Left lobe of liver (tissue), 2 donors: ENCODE results near the gene VPS18. TPM values are rescaled to one million over a fixed set of nuclear protein-coding genes. Genes with fewer than 3 reads are reported as not detected.

Experiments
- ATAC-seq: fragments of 200-7000 bp; cut with Tn5 transposase; one replicate; pipeline ENCODE4 v1.9.1; 2020; ENCODE audit warnings: mild to moderate bottlenecking, moderate library complexity
- DNase-seq: peaks from one replicate; pipeline ENCODE4 v3.0.0-alpha.2; 2020; ENCODE audit warnings: low spot score
- total RNA-seq: library from RNA; stranded (reverse); gene quantifications from one replicate; pipeline ENCODE4 v1.2.1, GENCODE V29; 2021
- donor health status: DM: no; HTN: no; CAD: no; lungs with moderate emphysema.
- donor health status: DM: no; HTN: yes; CAD: no.

VPS18 gene
- total RNA-seq, 1 donor from 2014 or later, result 10.3 TPM

DNA sequence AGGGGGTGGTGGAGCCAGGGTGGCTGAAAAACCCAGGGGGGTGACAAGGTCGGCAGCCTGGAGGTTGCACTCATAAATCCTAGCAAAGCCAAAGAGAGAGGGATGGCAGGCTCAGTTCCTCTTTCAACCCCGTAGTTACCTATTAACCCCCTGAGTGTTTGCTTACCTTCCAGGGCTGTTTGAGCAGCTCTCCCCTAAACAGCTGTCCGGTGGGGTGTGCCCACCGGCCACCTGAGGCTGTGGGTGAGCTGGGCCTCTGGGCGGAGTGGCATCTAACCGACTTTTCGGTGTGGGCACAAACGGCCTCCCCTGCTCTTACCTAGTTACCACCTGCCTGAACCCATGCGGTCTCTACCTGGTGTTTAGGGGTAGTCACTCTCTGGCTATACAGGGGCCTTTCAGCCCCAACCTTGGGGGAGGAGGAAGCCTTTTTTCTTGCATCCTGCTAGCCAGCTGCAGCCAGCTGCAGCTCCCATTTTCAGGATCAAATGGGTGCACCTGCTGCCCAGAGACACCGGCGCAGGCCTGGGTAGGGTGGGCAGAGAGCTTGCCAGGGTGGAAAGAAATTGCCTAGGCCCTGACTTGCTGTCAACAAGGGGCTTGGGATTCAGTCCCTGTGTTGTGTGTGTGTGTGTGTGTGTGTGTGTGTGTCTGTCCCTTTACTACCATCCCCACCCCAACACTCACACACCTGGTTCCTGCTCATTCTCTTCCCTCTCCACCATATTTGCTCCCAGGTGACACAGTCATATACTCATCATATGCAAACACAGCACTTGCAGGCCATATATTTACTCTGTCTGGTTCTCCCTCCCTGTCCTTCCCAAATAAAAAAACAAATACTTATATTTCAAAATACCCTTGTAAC, 38.6 kb downstream of the VPS18 start:
- DNase-seq, result no peak
- peak; percentile 36 for ATAC-seq

DNA sequence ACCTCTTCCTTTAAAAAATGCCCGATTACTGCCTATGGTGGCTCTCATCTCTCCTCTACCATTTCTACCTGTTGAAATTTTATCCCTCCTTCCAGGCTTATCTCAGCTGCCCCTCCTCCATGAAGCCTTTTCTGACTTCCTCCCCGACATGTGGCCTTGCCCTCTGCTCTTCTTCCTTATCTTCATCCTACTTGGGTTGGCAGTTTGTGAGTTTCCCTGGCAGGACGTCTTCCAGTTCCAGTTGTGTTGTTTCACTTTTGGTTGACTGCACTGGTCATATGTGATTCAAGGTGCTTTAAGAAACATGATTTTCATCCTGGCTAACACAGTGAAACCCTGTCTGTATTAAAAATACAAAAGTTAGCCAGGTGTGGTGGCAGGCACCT, 39.3 kb downstream of the VPS18 start:
- DNase-seq (no peak), ATAC-seq (no peak)

DNA sequence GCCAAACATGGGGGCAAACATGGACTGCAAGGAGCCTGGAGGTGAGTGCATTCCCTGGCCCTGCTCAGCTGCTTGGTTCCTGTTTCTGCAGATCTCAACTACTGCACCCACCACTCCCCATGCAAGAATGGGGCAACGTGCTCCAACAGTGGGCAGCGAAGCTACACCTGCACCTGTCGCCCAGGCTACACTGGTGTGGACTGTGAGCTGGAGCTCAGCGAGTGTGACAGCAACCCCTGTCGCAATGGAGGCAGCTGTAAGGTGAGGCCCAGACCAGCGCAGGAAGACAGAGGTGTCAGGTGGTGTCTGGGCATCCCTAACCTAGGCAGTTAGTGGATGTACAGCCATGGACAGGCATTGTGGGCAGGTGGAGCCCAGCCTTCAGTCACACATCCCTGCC, 40.2 kb downstream of the VPS18 start:
- no peak for ATAC-seq
- DNase-seq, result no peak

DNA sequence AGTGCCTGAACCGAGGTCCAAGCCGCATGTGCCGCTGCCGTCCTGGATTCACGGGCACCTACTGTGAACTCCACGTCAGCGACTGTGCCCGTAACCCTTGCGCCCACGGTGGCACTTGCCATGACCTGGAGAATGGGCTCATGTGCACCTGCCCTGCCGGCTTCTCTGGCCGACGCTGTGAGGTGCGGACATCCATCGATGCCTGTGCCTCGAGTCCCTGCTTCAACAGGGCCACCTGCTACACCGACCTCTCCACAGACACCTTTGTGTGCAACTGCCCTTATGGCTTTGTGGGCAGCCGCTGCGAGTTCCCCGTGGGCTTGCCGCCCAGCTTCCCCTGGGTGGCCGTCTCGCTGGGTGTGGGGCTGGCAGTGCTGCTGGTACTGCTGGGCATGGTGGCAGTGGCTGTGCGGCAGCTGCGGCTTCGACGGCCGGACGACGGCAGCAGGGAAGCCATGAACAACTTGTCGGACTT, 42.0 kb downstream of the VPS18 start:
- no peak for ATAC-seq
- DNase-seq, result no peak

DNA sequence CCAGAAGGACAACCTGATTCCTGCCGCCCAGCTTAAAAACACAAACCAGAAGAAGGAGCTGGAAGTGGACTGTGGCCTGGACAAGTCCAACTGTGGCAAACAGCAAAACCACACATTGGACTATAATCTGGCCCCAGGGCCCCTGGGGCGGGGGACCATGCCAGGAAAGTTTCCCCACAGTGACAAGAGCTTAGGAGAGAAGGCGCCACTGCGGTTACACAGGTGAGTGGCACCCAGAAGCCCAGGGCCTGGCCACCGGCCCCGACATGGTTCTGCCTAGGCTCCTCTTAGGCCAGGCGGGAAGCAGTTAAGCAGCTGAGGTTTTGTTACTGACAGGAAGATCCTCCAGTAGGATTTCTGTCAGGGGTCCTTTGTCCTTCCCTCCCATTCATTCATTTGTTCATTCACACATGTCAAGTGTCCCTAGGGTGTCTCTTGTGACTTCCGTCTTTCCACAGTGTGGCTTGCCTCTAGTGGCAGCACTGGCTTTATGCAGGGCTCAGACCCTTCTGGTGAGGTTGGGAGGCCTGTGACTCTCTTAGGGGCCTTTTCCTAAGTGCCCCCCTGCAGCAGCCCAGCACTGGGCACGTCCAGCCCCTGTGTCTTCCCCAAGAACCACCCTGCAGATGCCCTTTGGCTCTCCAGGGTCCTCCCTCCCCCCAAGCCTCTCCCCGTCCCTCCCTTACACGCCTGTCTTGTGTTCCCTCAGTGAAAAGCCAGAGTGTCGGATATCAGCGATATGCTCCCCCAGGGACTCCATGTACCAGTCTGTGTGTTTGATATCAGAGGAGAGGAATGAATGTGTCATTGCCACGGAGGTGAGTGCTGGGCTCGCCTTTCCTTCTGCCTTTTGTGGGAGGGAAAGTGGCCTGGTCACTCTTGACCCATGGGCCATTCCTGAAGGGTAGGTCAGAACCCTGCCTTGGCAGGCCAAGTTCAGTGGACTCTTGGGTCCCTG, 42.7 kb downstream of the VPS18 start:
- DNase-seq, result peak; percentile 87
- peak; percentile 63 for ATAC-seq

DNA sequence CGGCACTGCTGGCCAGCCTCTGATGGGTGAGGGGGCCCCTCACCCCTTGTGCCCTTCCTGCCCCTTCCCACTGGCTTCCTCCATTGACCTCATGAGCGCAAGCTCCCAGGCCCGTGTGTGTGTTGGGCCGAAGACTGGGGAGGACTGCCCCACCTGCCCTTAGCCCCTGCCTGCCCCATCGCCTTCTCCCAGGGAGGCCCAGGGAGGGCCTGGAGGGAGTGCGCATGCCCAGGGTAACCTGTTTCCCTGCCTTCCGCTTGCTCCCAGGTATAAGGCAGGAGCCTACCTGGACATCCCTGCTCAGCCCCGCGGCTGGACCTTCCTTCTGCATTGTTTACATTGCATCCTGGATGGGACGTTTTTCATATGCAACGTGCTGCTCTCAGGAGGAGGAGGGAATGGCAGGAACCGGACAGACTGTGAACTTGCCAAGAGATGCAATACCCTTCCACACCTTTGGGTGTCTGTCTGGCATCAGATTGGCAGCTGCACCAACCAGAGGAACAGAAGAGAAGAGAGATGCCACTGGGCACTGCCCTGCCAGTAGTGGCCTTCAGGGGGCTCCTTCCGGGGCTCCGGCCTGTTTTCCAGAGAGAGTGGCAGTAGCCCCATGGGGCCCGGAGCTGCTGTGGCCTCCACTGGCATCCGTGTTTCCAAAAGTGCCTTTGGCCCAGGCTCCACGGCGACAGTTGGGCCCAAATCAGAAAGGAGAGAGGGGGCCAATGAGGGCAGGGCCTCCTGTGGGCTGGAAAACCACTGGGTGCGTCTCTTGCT, 43.7 kb downstream of the VPS18 start:
- peak; percentile 70 for DNase-seq
- ATAC-seq, result peak; percentile 70

DNA sequence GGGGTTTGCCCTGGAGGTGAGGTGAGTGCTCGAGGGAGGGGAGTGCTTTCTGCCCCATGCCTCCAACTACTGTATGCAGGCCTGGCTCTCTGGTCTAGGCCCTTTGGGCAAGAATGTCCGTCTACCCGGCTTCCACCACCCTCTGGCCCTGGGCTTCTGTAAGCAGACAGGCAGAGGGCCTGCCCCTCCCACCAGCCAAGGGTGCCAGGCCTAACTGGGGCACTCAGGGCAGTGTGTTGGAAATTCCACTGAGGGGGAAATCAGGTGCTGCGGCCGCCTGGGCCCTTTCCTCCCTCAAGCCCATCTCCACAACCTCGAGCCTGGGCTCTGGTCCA, 44.3 kb downstream of the VPS18 start:
- DNase-seq (no peak), ATAC-seq (no peak)

DNA sequence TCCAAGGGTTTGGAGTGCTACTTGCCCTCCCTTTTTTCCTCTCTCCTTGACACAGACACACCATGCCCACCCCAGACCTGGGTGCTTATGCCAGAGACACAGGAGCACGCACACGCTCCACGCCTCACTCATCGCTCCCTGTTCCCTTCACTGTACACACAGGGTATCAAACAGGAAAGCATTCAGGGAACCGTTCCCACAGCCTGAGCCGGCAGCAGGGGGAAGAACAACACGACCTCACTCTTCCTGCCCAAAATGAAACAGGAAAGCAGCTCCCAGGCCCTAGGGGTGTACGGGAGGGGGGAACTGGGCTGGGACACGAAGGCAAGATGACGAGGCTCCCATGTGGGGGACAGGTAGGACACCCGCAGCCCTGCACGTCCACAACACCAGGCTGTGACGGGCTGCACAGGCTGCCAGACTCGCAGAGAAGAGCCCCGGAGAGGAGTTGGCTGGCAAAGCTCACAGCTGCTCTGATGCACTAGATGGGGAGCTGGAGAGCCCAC, 46.1 kb downstream of the VPS18 start:
- no peak for ATAC-seq
- DNase-seq, result no peak

DNA sequence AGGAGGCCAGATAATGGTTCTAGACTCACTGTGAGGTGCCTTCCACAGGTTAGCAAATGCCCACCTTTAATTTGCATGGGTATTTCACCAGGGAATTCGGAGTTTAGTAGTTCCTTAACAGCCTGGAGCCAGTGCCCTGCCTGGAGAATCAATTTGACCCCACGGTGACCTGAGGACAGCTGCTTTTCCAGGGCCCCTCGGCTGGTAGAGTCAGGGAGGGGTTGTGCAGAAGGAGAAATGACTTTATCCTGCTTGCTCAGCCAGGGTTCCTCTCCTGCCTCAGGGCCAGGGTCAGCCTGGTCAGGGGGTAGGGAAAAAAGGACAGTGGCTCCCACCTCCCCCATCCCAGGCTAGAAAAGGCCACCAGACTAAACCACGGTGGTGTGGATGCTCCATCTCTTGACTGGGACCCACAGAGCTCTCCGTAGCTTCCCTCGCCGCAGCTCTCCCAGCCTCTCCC, 46.8 kb downstream of the VPS18 start:
- DNase-seq (no peak), ATAC-seq (no peak)

DNA sequence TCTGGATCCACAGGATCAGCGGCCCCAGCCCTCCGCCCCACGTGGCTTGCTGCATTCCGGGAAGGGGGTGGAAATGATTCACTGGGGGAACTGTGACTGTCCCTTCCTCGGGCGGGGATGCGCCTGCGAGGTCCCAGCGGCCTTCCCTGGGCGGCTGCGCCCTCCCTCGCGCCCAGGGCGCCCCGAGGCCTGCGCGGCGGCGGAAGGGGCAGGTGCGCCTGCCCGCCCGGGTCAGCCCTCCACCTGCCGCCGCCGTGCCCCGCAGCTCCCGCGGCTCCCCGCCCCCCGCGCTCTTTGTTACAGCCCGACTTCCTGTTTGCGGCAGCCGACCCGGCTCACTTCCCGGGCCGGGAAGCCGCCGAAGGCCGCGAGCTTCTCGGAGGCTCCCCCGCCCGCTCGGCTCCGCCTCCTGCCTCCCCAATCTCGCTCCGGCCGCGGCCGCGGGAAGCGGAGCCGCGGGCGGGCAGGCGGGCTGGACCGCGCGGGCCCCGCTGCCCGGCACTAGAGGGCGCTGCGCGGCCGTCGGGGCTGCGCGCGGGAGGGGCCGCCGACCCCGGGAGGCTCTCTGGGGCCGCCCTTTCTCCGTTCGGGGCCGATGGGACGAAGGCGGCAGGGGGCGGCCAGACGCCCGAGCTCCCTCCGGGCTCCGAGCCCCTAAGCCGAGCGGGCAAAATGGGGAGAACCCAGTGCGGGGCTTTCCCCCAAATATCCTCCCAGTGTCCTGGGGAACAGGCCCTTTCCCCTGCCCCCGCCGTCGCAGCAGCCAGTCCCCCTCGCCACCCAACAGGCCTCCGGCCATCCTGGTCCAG, 47.5 kb downstream of the VPS18 start:
- peak; percentile 76 for DNase-seq
- ATAC-seq, result peak; percentile 84

DNA sequence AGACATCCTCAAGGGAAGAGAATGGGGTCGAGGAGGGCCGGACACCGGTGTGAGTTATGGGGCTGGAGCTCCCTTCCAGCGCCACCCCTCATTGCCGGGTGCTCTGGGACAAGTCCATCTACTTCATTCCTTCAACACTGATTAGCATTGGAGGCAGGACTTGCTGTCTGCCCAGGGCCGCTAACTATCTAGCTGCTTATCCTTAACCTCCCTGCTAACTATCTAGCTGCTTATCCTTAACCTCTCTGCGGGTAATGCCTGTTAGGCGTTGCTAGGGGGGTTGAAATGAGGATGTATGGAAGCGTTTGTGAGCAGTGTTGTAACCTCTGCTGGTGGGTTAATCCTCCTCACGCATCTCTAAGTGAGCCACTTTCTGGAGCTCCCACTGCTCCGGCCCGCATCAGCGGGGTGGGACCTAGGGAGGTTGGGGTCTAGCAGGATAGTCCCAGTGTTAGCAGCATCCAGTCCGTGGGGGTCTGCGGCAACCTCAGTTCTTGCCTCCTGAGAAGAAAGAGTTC, 48.1 kb downstream of the VPS18 start:
- DNase-seq, result no peak
- ATAC-seq, result peak; percentile 0

DNA sequence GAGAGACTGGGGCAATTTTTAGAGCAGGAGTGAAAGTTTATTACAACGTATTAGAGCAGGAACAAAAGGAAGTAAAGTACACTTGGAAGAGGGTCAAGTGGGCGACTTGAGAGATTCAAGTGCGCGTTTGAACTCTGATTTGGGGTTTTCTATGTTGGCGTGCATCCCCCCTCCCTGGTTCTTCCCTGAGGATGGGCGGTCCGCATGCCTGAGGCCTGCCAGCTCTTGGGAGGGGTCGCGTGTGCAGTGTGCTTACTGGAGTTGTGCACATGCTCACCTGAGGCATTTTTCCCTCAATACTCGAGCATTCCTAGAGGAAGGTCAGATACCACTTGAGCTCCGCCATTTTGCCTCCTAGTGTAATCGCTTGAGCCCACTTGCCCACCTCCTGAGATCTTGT, 48.6 kb downstream of the VPS18 start:
- ATAC-seq (no peak), DNase-seq (no peak)

DNA sequence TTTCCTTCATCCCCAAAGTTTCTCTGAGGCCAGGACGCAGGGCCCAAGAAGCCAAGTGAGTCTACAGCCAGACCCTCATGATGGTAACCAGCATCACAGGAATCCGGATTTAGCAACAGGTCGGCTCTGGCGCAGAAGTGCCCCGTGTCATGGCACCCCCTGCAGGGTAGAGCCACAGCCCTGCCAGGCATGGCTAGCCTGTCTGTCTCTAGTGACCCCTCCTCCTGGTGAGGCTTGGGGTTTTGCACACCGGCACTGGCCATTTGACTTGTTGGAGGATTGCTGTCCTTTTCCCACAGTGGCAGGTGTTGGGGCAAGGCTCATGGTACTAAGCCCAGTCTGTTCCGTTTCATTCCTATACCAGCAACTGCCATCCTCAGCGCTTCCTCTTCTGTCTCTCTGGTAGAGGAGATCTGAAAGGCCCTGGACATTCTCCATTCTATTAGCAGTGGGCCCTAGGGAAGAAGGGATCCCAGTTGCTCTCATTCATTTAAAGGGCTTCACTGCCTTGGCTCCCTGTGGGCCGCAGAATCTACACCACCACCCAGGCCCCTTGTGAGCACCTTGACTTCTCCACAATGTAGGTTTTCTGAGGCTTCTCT, 49.6 kb downstream of the VPS18 start:
- ATAC-seq (no peak), DNase-seq (no peak)

DNA sequence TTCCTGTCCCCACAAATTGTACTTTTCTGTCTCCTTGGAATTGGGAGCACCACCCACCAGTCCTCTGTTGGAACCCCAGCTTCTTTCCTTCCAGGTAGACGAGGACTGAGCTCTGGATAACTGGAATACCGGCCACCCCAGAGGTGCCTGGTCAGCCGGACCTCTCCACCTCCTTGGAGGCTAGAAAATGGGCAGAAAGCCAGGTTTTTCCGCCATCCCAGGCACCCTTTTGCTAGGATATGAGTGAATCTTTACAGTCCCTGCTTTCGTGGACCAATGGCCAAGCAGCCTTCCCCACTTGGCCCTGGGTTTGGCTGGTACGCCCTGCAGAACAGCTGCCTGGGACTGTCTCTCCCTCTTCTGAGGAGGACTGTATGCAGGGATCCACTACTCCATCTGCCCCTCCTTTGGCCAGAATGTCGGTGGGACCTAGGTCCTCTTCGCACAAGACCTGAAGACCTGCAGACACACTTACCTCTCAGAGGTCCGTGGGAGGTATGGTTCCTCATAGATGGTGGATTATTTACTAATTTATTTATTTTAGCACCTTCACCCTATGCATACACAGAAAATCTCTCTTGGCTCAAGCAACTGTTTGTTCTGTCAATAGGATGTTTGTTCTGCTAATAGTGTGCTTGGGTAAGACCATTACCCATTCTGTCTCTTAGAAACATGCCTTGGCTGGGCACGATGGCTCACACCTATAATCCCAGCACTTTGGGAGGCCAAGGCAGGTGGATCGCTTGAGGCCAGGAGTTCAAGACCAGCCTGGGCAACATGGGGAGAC, 50.5 kb downstream of the VPS18 start:
- ATAC-seq (peak; percentile 2), DNase-seq (no peak)

DNA sequence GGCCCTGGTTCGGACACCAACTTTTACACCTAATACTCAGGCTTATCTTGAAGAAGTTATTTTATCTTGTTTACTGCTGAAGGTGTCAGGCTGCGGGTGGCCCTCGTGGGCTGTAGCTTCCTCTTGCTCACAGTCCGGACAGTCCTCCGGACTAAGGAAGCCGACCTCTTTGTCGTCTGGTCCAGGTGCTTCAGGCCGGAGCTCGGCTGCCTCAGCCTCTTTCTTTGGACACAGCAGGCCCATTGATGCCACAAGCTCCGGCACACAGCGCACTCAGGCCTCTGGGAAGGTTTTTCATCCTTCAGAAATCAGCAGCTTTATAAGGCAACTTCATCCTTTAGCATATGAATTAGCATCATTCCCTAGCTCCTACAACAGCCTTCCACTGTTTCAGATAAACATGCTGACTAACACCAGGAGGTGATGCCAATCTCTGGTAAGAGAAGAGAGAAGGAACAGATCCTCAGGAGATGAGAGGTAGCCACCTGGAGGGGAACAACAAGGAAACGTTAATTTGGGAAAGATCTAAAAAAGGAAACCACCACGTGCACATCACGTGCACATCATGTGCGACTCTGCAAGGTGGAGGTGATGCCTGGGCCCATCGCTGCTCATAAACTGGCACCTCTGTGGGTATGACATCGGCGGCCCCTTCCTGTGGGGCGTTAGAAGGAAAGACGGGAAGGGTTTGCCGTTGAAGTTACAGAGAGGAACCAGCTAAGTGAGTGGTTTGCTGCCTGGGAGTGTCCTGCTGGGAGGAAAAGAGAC, 54.6 kb downstream of the VPS18 start:
- DNase-seq (no peak), ATAC-seq (no peak)

DNA sequence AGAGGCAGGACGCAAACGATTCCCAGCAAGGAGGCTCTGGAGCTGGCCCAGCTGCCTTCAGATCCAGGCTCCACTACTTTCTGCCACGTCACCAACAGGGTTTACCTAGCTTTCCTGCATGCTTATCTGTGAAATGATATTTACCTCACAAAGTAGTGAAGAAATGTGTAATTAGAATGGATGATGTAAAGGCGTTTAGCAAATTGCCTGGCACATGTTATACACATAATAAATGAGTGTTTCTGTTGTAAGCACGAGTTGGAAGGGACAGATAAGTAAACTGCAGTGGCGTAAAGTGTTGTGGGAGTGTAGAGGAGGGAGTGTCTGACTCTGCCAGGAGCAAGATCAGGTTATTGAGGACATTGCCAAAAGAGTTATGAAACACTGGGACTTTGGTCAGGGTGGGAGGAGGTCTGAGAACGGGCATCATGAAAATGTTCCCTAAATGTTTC, 55.5 kb downstream of the VPS18 start:
- DNase-seq (peak; percentile 81), ATAC-seq (peak; percentile 65)

DNA sequence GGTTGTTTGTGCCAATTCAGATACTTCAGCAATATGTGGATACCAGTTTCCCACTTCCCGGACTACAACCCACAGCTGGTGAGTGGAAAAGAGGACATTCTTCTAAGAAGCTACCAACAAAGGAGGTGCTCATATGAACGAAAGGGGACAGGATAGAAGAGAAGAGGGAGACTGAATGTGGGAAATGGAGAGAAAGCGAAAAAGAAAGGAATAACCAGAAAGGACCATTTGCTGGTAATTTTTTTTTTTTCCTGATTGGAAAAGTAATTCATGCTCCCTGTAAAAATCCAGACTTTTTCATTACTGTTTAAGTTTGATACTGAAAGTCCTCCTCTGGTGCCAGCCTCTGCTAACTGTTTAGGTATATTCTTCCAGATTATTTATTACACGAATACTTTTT, 57.5 kb downstream of the VPS18 start:
- ATAC-seq, result no peak
- no peak for DNase-seq
